Urothelium cell line (cell line): ENCODE measurements around the gene GOSR2.
"Not testable (repeated sequence)": the region's sequence is repeated elsewhere in the genome, so short reads cannot be mapped to it uniquely, and the experiment has no call there.

Experiments used
- DNase-seq: peaks from one replicate; pipeline ENCODE4 v3.0.0; 2011; ENCODE audit warnings: low spot score, mixed read lengths
- FAIRE-seq: peaks from 2 replicates; lab custom pipeline; 2011; peaks lifted over from hg19 to GRCh38; lab: Jason Lieb, UNC

Gene GOSR2

GRCh38 chr17:46928467-46929261, 5.7 kb downstream of the GOSR2 start:
- FAIRE-seq = no peak
- no peak for DNase-seq

GRCh38 chr17:46929413-46929812, 6.5 kb downstream of the GOSR2 start:
- DNase-seq (no peak), FAIRE-seq (no peak)

GRCh38 chr17:46930051-46930450, 7.1 kb downstream of the GOSR2 start:
- no peak for DNase-seq
- no peak for FAIRE-seq

- no peak for DNase-seq
- no peak for FAIRE-seq
These were observed 8.6 kb downstream of the GOSR2 start for GRCh38 chr17:46931596-46931995.

GRCh38 chr17:46935658-46936266, 12.8 kb downstream of the GOSR2 start:
- DNase-seq (no peak), FAIRE-seq (no peak)

- DNase-seq (peak; percentile 86), FAIRE-seq (no peak)
These were observed 17.9 kb downstream of the GOSR2 start for GRCh38 chr17:46940692-46941404.

GRCh38 chr17:46942441-46943217, 19.7 kb downstream of the GOSR2 start:
- FAIRE-seq (no peak), DNase-seq (peak; percentile 81)

GRCh38 chr17:46943218-46943500, 20.2 kb downstream of the GOSR2 start:
- FAIRE-seq = no peak

GRCh38 chr17:46943501-46944393, 20.8 kb downstream of the GOSR2 start:
- FAIRE-seq (peak; percentile 37), DNase-seq (no peak)

More at GRCh38 chr17:46943218-46943500, 20.2 kb downstream of the GOSR2 start:
- DNase-seq = no peak

- DNase-seq = no peak
- no peak for FAIRE-seq
These were observed 22.0 kb downstream of the GOSR2 start for GRCh38 chr17:46944931-46945330.

- FAIRE-seq (no peak), DNase-seq (no peak)
These were observed 24.3 kb downstream of the GOSR2 start for GRCh38 chr17:46947216-46947615.

GRCh38 chr17:46948544-46948943, 25.6 kb downstream of the GOSR2 start:
- no peak for FAIRE-seq

GRCh38 chr17:46949291-46950174, 26.6 kb downstream of the GOSR2 start:
- FAIRE-seq = peak; percentile 86
- DNase-seq = peak; percentile 20

More at GRCh38 chr17:46948544-46948943, 25.6 kb downstream of the GOSR2 start:
- no peak for DNase-seq

- FAIRE-seq = no peak
- no peak for DNase-seq
These were observed 27.5 kb downstream of the GOSR2 start for GRCh38 chr17:46950342-46950996.

GRCh38 chr17:46950997-46951621, 28.1 kb downstream of the GOSR2 start:
- FAIRE-seq (no peak), DNase-seq (no peak)

- no peak for DNase-seq
- no peak for FAIRE-seq
These were observed 28.7 kb downstream of the GOSR2 start for GRCh38 chr17:46951706-46952105.

GRCh38 chr17:46952115-46952514, 29.2 kb downstream of the GOSR2 start:
- DNase-seq (no peak), FAIRE-seq (no peak)

GRCh38 chr17:46953191-46953590, 30.2 kb downstream of the GOSR2 start:
- DNase-seq, FAIRE-seq: not testable (repeated sequence)
